GM19238 (cell line): ENCODE results near the gene GNL1.

Source experiments
- DNase-seq: peaks from one replicate; pipeline ENCODE4 v3.0.0; 2011; ENCODE audit warnings: low spot score; ENCODE audit not compliant: insufficient read length

The GNL1 gene

DNA sequence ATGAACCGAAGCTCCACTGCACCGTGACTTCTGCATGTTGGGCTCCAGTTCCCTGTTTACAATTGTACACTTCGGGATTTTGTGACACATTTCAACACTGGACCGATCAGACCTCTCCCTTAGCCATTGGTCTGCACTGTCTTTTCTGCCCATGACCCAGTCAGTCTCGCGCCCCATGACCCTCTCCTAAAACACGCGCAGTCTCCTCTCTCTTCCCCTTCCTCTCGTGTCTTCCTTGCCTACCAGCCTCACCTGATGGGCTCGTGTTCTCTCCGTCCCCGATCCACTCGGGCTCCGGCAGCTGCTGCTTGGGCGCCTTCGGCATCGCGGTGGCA lies 14.4 kb upstream of the GNL1 start:
- DNase-seq, result no peak

DNA sequence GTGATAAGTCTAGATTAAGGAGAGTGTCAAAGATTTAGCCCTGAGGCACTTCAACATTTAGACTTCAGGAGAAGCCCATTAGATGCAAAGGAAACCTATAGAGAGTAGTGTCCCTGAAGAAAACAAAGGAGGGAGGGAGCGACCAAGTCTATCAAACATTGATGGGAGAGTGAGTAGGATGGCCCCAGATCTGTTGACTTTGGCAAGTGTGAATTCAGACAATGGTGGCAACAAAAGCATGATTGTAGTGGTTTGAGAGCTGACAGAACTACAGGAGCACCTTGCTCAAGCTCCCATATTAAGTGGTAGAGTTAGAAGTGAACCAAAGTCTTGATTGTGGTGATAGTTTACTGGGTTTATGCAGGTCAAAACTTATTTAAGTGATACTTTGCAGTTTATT lies 14.0 kb upstream of the GNL1 start:
- no peak for DNase-seq

DNA sequence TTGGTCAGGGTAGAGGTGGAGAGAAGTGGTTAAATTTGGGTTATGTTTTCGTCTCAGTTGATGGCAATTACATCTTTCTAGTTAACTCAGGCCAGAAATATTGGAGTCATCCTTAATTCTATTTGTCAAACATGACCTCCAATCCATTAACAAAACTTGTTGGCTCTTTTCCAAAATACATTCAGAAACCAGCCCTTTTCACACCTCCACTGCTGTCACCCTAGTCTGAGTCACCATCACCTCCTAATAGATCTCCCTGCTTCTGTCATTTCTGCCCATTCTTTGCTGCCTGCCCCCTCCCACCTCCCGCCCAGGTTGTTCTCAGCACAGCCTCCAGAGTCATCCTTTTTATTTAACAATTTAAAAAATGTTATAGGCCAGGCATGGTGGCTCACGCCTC lies 12.0 kb upstream of the GNL1 start:
- DNase-seq, result no peak

DNA sequence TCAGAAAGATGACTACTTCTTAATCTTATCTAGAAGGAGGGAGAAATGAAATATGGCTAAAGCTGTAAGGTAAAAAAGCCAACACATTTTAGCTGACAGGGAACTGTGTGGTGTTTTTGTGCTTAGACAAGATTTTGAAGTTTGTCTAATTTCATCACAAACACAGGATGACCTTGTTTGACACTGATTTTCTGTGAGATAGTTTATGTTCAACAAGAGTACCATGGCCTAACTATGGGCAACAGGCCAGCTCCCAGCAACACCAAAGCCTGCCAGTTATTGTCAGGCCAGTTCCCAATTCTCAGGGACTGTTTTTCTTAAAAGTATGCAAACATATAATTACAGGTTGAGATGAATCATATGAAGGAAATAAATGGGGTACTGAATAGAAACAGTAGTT lies 9.5 kb upstream of the GNL1 start:
- no peak for DNase-seq

DNA sequence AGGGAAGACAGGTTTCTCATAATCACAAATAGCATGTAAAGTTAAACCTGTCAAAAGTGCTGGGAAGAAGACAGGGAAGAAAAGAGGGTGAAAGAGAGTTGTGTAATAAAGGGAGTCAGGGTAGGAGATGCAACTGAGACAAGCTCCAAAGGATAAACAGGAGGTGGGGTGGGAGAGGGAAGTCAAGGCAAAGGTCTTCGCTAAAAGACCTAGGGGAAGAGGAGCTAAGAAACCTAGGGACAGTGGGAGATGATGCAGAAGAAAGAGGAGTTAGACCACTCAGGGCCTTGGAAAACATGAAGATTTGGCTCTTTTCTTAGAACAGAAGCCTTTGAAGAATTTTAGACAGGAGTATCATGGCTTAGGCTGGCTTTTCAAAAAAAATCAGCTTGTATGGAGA lies 7.8 kb upstream of the GNL1 start:
- no peak for DNase-seq

DNA sequence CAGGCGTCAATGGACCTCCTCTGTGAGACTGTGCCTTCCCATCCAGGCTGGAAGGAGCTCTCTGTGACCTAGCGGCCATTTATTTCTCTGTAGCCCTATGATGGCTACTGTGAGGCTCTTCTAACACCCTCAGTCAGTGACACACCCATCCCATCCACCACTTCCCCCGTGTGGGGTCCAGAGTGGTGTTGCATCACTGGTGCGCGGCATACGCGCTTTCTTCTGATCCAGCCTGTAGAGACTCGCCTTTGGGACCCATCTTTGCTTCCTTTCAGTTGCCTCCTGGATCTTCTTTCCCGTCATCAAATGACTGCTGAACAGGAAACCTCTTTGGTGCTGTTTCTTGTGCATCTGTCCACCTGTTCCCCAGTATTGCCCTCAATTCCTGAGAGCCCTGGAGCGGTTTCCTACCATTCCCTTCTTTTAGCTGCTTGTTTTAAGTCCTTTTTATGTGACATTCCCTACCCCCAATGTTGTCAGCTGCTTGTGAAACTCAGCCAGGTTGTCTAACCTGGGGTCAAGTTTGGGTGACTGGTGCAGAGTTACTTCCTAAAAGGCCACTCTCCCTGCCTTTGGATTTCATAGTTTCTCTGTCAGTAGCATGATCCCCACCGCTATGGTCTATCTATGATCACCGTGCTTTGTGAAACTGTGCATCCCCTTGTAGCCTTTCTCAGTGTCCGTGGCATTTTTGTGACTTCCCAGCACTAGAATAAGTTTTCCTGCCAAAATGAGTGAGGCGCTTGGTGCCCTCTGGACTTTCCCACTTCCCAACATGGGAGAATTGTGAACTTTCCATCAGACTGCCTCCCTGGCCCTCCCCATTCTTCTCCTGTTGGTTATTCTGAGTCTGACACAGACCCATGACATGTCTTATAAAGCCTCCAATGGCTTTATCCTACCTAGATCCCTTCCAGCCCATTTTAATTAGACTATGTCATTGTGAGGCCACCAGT lies 6.5 kb upstream of the GNL1 start:
- DNase-seq, result no peak

DNA sequence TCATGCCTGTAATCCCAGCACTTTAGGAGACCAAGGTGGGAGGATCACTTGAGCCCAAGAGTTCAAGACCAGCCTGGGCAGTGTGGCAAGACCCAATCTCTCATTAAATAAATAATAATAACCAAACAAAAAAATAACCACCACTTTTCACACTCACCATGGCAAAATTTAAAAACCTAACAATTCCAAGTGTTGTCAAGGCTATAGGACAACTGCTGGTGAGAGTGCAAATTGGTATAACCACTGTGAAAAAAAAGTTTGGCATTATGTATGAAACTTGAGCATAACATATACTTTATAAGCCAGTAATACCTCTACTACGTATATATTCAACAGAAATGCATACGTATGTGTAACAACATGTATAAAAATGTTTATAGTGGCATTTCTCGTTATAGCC lies 4.6 kb upstream of the GNL1 start:
- DNase-seq, result no peak

DNA sequence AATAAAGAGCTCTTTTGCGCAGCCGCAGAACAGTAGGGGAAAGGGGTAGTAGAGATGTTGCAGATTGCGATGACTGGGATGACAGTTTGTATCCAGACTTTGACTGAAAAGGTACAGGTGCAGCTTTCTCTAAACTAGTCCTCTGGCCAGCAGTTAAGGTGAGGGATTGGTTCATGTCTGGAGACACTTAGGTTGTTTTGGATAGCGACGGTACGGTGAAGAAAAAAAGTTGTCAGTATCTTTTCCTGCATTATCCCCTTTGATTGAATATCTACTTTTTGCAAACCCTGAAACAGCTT lies 1.3 kb upstream of the GNL1 start:
- DNase-seq, result no peak

DNA sequence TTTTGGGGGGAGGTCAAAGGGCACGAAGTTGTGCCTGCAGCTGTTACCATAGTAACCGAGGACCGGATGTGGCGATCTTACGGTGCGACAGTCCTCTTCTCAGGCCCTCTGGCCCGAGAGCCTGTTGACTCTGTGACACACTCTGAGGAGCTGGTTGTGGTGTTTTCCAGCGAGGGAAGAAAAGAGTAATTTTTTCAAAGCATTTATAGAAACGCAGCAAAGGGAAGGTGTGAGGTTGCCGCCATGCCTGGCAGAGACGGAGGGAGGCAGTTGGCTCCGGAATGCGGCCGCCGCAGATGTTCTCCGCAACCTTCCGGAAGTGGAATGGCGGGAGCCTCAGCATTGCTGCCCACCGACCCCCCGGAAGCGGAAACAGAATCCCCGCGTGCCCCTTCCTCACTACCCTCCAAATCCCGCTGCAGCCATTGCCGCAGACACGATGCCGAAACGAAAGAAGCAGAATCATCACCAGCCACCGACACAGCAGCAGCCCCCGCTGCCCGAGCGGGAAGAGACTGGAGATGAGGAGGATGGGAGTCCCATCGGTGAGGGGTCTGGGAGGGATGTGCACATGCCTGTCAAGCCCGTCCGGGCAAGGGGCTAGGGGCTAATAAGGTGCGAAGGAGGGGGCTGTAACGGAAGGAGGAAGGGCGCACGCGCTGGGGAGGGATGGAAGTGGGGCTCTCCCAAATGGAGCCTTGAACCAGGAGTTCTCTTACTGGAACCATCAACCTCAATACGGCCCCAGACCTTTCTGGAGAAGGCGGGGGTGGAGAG lies 805 bp upstream of the GNL1 start, which contains the start of gene PRR3:
TSS of gene PRR3 (plus strand) at position 390 of the 777 bp plus-strand sequence. CDS start at position 440, 50 bp downstream.
- peak; percentile 76 for DNase-seq

DNA sequence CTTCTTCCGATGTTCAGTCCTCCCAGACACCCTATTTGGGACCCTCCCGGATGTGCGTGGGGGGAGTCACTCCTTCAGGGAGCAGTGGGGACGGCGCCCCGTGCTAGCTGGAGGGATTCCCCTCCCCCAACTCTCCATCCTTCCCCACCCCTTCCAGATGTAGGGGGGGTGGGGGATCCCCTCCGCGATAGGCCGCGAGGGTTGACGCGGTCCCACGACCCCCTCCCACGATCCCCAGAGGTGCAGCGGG lies 548 bp downstream of the GNL1 start:
- DNase-seq, result no peak

DNA sequence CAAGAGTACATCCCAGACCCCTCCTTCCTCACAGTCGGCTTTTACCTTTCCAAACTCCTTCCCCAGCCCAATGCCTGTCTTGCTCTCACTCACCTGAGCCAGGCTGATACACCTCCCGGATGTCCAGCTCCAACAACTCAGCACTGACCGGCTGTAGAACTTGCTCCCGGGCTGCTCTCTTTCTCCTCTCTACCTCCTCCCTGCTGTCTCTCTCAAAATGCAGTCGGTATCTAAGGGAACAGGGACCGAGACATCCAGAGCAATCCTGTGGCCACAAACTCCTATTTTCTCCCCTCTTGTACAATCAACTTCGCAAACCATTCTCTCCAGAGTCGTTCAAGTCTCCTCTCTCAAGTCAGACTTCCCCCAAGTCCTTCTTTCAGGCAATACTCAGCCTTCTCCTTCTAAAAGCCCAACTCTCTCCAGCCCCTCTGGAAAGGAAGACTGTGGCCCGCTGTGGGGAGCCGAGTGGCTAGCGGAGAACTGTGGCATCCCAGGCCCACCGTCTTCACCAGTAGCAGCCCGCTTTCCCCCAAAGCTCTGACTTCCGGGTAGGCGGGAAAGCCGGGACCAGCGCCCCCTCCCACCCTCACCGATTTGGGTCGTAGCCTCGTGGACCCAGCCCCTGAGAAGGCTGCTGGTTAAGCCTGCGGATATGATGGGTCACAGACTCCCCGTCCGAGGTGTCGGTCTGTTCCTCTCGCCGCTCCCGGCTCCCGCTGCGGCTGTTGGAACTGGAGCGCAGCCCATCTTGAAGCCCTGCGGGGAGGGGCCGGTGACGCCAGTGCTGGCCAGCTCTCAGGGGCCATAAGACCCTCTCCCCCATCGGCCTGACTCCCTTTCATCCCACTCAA lies 1.1 kb downstream of the GNL1 start:
- no peak for DNase-seq

DNA sequence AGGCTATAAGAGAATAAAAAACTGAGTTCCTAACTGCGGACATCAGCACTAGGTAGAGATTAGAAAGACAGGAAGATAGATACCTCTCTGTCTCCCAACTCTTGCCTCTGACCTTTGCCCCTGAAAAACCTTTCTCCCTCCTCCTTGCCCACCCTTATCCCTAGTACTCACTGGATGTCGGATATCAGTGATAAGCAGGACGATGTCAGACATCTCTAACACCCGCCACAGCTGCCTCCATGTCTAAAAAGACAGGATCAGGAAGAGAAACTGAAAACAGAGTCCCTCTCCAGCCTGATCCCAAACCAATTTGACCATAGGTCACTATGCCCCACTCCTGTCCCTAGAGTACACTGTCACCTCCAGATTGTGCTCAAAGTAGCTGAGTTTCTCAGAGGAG lies 1.9 kb downstream of the GNL1 start:
- DNase-seq, result no peak

DNA sequence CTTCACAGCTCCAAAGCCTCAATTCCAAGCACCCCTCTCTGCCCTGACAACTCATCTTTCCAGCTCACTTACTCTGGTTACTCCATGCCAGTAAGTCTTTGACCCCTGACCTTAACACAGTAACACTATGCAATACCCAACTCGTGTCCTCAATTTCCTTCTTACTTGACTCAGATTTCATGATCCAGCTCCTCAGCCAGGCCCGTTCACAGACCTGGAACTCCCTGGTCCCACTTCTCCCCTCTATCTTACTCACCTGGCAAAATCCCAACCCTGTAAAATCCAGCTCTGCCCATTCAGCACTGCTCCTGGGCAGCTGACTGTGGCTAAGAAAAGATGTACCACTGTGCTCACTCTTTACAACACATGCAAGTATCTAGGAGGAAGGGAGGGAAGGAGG lies 7.9 kb downstream of the GNL1 start:
- no peak for DNase-seq

DNA sequence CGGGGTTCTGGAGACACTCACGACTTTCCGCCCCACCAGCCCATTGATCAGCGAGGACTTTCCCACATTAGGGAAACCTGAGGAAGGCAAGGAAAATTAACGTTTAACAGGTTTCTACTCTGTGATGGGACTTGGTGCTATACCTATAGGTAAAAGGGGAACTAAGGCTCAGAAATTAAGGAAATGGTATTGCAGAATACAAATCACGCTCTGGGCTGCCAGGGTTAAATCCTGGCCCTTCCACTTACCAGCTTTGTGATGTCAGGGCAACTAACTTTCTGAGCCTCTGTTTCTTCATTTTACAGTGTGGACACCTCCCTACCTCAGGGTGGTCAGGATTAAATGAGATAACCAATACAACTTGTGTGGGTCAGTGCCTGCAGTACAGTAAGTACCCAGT lies 8.8 kb downstream of the GNL1 start:
- no peak for DNase-seq

DNA sequence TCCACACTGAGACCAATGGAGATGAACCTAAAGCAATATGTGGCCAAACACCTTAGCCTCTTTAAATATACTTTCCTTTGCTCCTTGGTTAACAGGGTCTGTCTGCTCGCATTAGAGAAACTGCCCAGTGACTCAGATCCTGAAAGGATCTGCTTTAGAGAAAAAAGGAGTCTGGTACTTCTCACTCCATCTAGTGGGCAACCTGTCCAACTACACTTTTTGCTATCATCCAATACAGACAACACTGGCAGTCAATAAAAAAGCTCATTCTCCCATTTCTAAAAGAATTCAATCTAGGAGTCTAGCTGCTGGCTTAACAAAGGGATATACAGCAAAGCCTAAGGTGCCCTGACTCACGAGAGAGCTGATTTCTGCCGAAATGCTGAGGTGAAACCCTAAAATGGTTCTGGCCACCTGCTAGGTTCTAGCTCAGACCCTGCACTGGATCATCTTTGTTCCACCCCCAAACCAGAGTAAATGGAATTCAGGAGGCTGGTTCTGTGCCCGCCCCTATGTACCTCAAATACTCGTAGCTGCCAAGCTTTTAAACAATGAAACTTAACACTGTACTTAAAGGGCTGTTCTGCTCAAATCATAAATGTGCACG lies 11.5 kb downstream of the GNL1 start:
- no peak for DNase-seq

DNA sequence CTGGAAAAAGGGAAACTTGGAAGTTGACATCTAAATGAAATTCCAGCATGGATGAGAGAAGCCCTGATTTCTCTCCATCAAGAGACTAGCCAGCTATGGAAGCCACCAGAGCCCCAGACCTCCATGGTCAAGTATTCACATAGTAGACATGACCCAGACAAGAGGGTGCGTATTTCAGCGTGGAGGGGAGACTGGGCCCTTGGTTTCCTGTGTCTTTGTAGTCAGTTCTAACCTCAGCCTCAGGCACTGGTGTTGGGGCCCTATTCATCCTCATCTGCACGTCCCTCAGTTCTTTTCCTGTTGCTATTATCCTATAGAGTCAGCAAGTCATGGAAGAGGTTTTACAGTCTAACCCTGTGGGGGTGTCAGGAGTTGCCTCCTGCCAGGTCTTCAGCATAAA lies 12.5 kb downstream of the GNL1 start:
- DNase-seq, result no peak

DNA sequence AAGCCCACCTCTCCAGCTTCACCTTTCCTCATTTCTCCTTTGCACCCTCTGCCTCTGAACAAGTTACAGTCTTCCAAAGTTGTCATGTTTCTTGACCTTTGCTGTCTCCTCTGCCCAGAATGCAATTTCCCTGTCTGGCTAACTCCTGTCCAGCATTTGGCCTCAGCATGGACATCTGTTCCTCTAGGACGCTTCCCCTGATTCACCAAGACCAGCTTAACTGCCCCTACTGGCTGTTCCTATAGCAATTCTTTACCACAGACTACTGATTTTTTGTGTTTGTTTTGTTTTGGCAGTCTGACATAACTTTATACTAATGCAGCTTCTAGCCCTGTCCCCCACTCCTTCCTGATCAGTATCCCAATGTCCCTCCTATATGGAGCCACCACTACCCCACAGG lies 13.4 kb downstream of the GNL1 start:
- DNase-seq, result no peak

DNA sequence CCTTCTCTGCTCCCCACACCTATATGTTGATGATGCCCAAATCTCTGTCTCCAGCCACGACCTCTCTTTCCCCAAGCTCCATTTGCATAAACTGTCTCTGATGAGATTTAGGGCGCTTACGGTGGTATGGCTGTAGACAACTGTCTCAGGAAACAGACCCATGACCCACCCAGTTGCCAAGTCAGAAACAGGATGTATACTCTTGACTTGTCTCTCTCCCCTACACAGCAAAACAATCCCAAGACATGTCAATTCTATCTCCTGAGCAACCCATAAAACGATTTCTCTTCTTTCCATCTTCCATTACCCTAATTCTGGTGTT lies 13.9 kb downstream of the GNL1 start:
- no peak for DNase-seq

DNA sequence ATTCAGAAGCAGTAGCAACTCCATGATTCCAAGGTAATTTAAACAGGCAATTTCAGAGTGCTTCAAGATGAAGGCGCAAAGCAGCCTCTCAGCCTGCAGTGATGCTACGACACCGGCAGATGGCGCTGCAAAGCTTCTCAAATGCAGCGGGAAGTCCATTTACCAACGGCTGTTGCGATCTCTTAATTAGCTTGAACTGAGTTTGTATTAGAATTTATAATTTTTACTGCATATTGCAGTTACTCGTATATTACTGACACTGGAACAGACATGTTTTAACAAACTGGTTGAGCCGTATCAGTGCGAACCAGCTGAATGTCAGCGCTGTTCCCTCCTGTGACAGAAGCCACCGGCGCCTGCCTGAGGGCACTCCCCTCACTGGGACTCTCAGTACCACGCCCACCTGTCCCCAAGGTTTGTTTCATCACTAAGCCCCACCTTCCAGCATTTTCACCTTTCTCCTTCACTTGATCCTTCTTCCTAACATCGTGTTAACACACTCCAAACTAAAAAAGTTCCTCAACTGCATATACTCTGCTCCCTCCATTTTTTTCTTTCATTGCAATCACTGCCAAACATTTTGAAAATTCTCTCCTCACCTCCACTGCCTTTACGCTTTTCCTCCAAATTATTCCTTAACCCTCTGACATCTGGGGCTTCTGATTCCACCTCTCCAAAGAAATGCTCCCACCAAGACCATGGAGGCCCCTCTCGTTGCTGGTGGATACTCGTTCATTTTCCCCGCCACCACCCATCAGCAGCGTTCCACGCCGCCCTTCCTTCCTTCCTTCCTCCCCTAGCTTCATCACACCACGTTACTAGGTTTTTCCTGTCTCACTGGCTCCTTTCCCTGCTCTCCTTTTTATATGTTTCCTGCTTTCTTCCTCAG lies 14.5 kb downstream of the GNL1 start:
- peak; percentile 50 for DNase-seq

DNA sequence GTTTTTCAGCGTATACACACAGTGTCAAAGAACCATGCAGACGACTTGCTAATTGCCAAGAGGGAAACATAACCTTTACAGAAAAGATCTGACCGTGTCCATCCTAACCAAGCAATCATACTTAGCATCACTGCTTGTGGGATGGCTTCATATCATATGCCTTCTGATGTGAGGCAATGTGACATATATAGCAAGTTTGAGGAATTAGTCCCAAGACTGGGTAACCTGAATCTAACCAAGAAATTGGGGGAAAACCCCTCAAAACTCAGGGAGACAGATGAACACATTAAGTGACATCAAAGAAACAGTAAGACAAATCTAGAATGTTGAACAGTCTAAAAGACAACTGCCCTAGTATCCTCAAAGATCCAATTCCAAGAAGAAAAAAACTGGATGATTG lies 18.4 kb downstream of the GNL1 start:
- no peak for DNase-seq
